Measurements from ENCODE around the gene ZNF326. TPM values are rescaled to one million over a fixed set of nuclear protein-coding genes. Genes with fewer than 3 reads are reported as not detected.

ZNF326 gene
- total and polyA plus RNA-seq, 2 donors (not counting 1 experiment from before 2014, with no cell fraction given): 8.1 to 10.8 TPM

DNA sequence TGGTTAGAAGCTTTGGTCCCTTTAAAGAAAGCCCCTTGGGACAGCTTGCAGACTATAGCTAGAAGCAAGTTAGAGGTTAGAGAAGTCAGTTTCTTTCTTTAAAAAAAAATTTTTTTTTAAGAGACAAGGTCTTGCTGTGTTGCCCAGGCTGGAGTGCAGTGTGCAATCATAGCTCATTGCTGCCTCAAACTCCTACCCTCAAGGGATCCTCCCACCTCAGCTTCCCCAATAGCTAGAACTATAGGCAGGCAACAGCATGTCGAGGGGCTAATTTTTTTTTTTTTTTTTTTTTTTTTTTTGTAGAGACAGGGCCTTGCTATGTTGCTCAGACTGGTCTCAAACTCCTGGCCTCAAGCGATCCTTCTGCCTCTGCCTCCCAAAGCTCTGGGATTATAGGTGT lies 44.2 kb upstream of the ZNF326 start:
- Histone ChIP-seq H3K79me2 (ENCODE audit: control insufficient read depth, insufficient read depth, low read length) (no peaks in the 10 kb centered on the region), H4K20me1 (ENCODE audit: control insufficient read depth, extremely low read depth, insufficient read depth, low read length) (no peaks in the 10 kb centered on the region), H3K27ac (ENCODE audit: insufficient read depth, low read length) (no peak overlapping the region), H3K4me1 (ENCODE audit: control insufficient read depth, extremely low read depth, insufficient read depth, low read length) (peaks cover 15% of the 10 kb centered on the region), H3K9me3 (ENCODE audit: control insufficient read depth, insufficient read depth, low read depth, low read length) (no peaks in the 10 kb centered on the region), H2AFZ (ENCODE audit: low read length) (no peak overlapping the region), H3K9ac (ENCODE audit: insufficient read depth, low read length) (no peak overlapping the region), H3K4me3 (replicated peaks in 1 of 4; ENCODE audit: control extremely low read depth in 1 of 4, insufficient read depth in 1 of 4, low read depth in 3 of 4, low read length in 4 of 4) (no peak overlapping the region), H3K36me3 (ENCODE audit: control insufficient read depth, insufficient read depth, low read length) (no peaks in the 10 kb centered on the region), H3K4me2 (ENCODE audit: extremely low read depth, insufficient read depth, low read length) (no peak overlapping the region), H3K27me3 (ENCODE audit: control insufficient read depth, insufficient read depth, low read length) (no peaks in the 10 kb centered on the region)
- DNase-seq (ENCODE audit: low read depth in 2 of 2): no peak
- TF ChIP-seq, protein P1, sequence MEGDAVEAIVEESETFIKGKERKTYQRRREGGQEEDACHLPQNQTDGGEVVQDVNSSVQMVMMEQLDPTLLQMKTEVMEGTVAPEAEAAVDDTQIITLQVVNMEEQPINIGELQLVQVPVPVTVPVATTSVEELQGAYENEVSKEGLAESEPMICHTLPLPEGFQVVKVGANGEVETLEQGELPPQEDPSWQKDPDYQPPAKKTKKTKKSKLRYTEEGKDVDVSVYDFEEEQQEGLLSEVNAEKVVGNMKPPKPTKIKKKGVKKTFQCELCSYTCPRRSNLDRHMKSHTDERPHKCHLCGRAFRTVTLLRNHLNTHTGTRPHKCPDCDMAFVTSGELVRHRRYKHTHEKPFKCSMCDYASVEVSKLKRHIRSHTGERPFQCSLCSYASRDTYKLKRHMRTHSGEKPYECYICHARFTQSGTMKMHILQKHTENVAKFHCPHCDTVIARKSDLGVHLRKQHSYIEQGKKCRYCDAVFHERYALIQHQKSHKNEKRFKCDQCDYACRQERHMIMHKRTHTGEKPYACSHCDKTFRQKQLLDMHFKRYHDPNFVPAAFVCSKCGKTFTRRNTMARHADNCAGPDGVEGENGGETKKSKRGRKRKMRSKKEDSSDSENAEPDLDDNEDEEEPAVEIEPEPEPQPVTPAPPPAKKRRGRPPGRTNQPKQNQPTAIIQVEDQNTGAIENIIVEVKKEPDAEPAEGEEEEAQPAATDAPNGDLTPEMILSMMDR (conservative IDR thresholded peaks at IDR 0.05 in 1 of 2, IDR thresholded peaks at IDR 0.05 in 1 of 2; ENCODE audit: low read depth in 1 of 2, low read length in 2 of 2): no peak
- TF ChIP-seq EZH2 (IDR thresholded peaks at IDR 0.05; ENCODE audit: low read length, missing control alignments): no peak

DNA sequence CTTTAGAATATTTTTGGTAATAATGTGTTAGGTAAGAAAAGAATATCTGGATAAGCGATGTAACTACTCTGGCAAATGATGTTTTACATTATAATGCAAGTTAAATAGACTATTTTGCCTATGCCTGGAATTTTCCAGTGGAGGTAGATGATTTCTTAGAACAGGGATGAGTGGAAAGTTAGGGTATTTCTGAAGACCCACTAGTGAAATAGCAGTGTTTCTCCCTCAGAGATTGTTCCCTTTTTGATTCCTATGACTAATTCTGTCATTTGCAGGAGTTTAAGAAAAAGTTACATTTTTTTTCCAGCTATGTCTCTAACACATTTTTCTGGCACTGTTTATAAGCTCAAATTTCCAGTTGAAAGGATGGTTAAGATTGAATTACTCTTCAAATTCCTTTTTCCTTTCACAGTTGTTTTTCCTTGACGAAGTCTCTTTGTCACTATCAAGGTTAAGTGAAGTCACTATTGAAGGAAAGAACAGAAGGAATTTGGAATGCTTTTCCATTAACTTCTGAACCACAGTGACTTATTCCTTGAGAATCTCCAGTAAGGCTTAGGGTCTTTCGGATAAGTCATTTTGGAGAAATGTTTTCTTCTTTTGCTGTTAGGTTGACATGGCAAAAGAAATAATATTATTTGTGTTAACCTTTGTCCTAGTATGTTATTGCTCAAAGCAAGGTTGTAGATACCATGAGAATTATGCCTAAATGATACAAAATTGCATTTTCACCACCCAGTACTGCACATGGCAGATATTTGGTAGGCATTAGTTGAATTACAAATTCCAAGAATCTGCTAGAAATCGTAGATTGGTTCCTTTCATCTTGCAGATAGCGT lies 42.9 kb upstream of the ZNF326 start:
- H3K4me1 ChIP-seq (ENCODE audit: control insufficient read depth, extremely low read depth, insufficient read depth, low read length): peaks cover 15% of the 10 kb centered on the region
- H3K9ac ChIP-seq (ENCODE audit: insufficient read depth, low read length): no peak overlapping the region
- H3K4me3 ChIP-seq (replicated peaks in 1 of 4; ENCODE audit: control extremely low read depth in 1 of 4, insufficient read depth in 1 of 4, low read depth in 3 of 4, low read length in 4 of 4): no peak overlapping the region
- no peaks in the 10 kb centered on the region for H3K36me3 ChIP-seq (ENCODE audit: control insufficient read depth, insufficient read depth, low read length)
- no peak overlapping the region for H2AFZ ChIP-seq (ENCODE audit: low read length)
- peak; percentile 55 to 96 for DNase-seq (ENCODE audit: low read depth in 2 of 2)
- H3K27me3 ChIP-seq (ENCODE audit: control insufficient read depth, insufficient read depth, low read length): no peaks in the 10 kb centered on the region
- H3K4me2 ChIP-seq (ENCODE audit: extremely low read depth, insufficient read depth, low read length): no peak overlapping the region
- H4K20me1 ChIP-seq (ENCODE audit: control insufficient read depth, extremely low read depth, insufficient read depth, low read length): no peaks in the 10 kb centered on the region
- TF ChIP-seq EZH2 (IDR thresholded peaks at IDR 0.05; ENCODE audit: low read length, missing control alignments): no peak
- TF ChIP-seq, protein P1 (conservative IDR thresholded peaks at IDR 0.05 in 1 of 2, IDR thresholded peaks at IDR 0.05 in 1 of 2; ENCODE audit: low read depth in 1 of 2, low read length in 2 of 2): no peak
- peak overlapping the region; percentile 92 for H3K27ac ChIP-seq (ENCODE audit: insufficient read depth, low read length)
- no peaks in the 10 kb centered on the region for H3K9me3 ChIP-seq (ENCODE audit: control insufficient read depth, insufficient read depth, low read depth, low read length)
- no peaks in the 10 kb centered on the region for H3K79me2 ChIP-seq (ENCODE audit: control insufficient read depth, insufficient read depth, low read length)

DNA sequence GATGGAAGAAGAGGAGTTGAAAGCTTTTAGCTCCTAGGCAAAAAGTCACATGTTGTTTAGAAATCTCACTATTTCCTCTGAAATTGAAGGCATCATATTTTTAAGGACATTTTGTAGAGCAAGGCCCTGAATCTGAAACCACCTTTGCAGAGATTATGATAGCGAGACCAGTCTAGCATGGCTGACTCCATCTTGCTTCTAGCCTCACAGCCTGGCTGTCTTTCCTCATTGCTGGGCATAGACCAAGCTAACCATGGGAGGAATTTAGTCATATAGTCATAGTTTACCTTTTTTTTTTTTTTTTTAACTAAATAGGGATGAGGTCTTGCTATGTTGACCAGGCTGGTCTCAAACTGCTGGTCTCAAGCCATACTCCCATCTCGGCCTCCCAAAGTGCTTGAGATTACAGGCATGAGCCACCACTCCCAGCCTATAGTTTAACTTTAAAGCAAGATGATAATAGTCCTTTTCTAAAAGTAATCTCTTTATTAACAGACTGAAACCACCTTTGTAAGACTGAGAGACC lies 42.2 kb upstream of the ZNF326 start:
- H3K9ac ChIP-seq (ENCODE audit: insufficient read depth, low read length): peak overlapping the region; percentile 46
- no peak overlapping the region for H2AFZ ChIP-seq (ENCODE audit: low read length)

More for the DNA sequence above, 42.2 kb upstream of the ZNF326 start:
- no peaks in the 10 kb centered on the region for H3K9me3 ChIP-seq (ENCODE audit: control insufficient read depth, insufficient read depth, low read depth, low read length)
- H3K36me3 ChIP-seq (ENCODE audit: control insufficient read depth, insufficient read depth, low read length): no peaks in the 10 kb centered on the region
- peak overlapping the region; percentile 45 for H3K4me2 ChIP-seq (ENCODE audit: extremely low read depth, insufficient read depth, low read length)
- H3K4me1 ChIP-seq (ENCODE audit: control insufficient read depth, extremely low read depth, insufficient read depth, low read length): peaks cover 15% of the 10 kb centered on the region
- H4K20me1 ChIP-seq (ENCODE audit: control insufficient read depth, extremely low read depth, insufficient read depth, low read length): no peaks in the 10 kb centered on the region
- H3K27ac ChIP-seq (ENCODE audit: insufficient read depth, low read length): peak overlapping the region; percentile 92
- TF ChIP-seq, protein P1 (conservative IDR thresholded peaks at IDR 0.05 in 1 of 2, IDR thresholded peaks at IDR 0.05 in 1 of 2; ENCODE audit: low read depth in 1 of 2, low read length in 2 of 2): no peak
- no peak for TF ChIP-seq EZH2 (IDR thresholded peaks at IDR 0.05; ENCODE audit: low read length, missing control alignments)
- peak in 1 of 2 donors; percentile 46 for DNase-seq (ENCODE audit: low read depth in 2 of 2)
- no peaks in the 10 kb centered on the region for H3K27me3 ChIP-seq (ENCODE audit: control insufficient read depth, insufficient read depth, low read length)
- no peaks in the 10 kb centered on the region for H3K79me2 ChIP-seq (ENCODE audit: control insufficient read depth, insufficient read depth, low read length)
- H3K4me3 ChIP-seq (replicated peaks in 1 of 4; ENCODE audit: control extremely low read depth in 1 of 4, insufficient read depth in 1 of 4, low read depth in 3 of 4, low read length in 4 of 4): no peak overlapping the region

All from fibroblast of lung (primary cell).